Suppressor macrophage treated with lipopolysaccharide for 1 hour (primary cell): ENCODE results near the gene L3HYPDH.

Experiments
- DNase-seq, 3 donors: peaks; one replicate each; pipeline ENCODE4 v3.0.0-alpha.2; 2020 to 2022

Gene L3HYPDH

GRCh38 chr14:59483819-59484638 is at the start of gene L3HYPDH, which contains the start of gene JKAMP:
TSS of gene L3HYPDH (minus strand) at chr14:59484408. CDS start at chr14:59484316, 92 bp downstream.
TSS of gene JKAMP (plus strand) at chr14:59484517. CDS start at chr14:59484590, 73 bp downstream.
- peak; percentile 98 to 99 (median 99) for DNase-seq

GRCh38 chr14:59532419-59532818 is 48.2 kb upstream of the L3HYPDH start:
- no peak for DNase-seq

DNA sequence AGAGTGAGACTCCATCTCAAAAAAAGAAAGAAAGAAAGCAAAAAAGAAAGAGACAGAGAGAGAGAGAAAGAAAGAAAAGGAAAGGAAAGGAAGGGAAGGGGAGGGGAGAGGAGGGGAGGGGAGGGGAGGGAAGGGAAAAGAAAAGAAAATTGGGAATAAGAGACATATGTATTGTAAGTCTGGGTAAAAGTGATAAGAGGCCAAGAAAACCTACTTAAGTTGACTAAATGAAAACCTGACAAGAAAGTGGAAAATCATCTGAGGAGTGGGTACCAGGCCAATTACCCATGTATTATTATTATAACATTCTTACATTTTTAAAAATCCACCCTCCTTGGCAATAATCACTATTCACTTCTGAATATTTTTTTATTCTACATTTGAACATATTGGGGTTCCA is 46.1 kb upstream of the L3HYPDH start:
- no peak for DNase-seq

DNA sequence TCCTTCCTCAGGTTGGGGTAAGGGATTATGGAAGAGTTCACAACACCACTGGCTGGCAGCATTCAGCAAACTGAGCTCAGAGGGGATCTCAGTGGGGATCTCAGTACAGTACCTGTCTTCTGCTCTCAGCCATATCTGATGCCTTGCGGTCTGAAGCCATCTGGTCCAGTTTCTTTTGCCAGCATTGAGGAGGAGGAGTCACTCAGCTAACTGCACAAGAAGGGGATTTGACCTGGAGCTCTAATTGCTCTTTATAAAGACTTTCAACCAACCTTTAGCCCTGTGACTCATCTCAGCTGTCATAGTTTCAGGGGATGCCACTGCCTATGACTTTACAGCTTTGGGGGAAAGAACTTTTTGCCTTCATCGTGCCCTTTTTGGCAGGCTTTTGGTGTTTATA is 45.0 kb upstream of the L3HYPDH start:
- no peak for DNase-seq

GRCh38 chr14:59520224-59520623 is 36.0 kb upstream of the L3HYPDH start:
- no peak for DNase-seq

GRCh38 chr14:59511916-59512575 is 27.8 kb upstream of the L3HYPDH start:
- peak in 1 of 3 donors; percentile 13 for DNase-seq

GRCh38 chr14:59510966-59511365 is 26.8 kb upstream of the L3HYPDH start:
- DNase-seq = no peak

- DNase-seq = no peak
Observed at GRCh38 chr14:59510001-59510400, 25.8 kb upstream of the L3HYPDH start.

- DNase-seq = no peak
Observed at GRCh38 chr14:59509101-59509500, 24.9 kb upstream of the L3HYPDH start.

DNA sequence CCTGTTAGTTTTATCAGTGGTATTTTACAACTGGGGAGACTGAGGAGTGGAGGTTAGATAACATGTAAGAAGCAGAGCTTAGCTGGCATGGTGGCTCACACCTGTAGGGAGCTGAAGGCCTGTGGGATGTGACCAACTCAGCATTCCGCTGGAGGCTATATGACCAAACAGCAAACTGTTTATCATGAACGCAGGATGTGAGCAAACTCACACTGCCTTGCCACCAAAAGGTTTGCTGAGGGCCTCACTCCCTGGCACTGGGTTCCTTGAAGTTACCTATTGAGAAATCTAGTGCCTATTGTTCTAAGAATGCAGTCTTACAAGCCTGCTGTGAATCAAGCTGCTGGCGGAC is 23.5 kb upstream of the L3HYPDH start:
- DNase-seq = no peak

DNA sequence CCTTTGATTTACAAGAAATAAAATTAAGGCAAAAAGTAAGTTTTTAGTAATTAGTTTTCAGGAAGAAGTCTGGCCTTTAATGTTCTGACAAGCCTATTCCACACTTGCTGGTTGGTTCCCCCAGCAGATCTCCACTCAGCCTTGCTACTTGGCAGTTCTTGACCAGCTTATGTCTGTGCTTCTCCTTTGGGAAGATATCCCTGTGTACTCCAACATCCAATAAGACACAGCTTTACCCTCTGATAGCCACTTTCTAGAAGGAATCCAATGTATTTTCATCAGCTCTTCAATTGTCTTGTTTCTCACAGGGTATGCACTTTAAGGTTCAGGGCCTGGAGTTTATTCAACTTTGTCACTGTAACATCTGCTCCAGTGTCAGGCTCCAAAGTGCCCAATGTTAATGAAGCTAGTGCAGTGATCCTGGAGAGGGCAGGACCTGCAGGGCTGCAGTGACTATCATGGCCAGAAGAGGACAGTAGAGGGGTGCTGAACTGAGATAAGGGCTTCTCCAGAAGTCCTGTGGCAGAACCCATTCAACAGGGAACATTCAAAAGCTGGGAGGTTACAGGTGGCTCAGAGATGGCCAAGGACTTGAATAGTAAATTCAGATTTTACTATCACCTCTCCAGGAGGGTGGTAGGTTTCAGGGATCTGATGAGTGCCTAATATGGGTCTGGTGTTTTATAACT is 23.0 kb upstream of the L3HYPDH start:
- peak; percentile 59 to 68 (median 66) for DNase-seq

DNA sequence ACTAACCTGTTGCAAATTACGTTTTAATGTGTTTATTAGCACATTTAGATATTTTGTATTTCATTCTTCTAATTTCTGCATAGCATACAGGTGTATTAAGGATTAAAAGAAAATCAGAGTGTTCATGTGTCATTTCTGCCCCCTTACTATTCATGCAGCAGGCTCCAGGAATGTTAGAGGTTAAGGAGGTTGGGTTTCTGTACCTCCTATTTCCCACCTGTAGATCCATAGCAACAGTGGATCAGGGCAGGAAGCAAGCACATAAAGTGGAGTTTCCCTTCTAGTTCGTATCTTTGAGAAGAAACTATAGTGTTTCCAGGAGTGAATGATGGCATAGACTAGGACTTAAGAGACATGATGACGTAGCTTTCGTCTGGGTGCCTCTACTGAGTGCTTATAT is 19.0 kb upstream of the L3HYPDH start:
- no peak for DNase-seq

- DNase-seq = no peak
Observed at GRCh38 chr14:59500732-59501131, 16.5 kb upstream of the L3HYPDH start.

DNA sequence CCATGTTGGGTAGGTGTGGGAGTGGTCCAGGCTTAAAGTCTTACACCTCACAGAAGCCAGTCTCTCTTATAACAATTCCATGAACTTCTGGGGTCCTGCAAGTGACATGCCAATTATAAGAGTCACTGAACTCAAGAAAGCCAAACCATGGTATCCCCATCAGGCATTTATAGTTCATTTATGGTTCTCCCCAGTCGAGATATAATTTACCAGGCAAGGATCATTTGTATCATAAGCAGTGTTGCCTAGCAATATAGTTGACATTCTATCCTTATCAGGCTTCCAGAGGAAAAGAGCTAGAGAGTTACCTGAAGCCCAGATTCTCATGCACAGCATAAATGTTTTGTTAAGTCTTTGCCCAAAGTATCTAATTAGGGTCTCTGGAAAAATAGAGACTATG is 8.2 kb upstream of the L3HYPDH start:
- DNase-seq = no peak

- DNase-seq = no peak
Observed at GRCh38 chr14:59490756-59491155, 6.5 kb upstream of the L3HYPDH start.

GRCh38 chr14:59484639-59485175 is 499 bp upstream of the L3HYPDH start:
- DNase-seq = peak in 2 of 3 donors; percentile 36 to 38

DNA sequence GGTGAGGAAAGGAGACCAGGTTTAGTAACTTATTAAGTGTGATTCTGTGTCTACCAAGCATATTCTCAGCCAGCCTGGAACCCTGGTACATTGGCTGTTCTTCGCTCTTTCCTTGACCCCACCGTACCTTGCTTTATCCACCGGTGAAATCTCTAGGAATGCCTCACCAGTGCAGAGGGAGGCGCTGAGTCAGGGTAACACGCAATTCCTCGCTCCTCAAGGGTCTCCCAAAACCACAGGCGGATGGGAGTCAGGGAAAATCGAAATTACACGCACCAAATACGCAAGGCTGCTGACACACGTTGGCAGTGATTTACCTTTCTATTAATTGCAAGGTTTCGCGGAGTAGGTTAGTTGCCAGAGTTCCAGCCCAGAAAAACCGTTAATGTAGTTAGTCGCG is 845 bp downstream of the L3HYPDH start:
- DNase-seq = no peak

DNA sequence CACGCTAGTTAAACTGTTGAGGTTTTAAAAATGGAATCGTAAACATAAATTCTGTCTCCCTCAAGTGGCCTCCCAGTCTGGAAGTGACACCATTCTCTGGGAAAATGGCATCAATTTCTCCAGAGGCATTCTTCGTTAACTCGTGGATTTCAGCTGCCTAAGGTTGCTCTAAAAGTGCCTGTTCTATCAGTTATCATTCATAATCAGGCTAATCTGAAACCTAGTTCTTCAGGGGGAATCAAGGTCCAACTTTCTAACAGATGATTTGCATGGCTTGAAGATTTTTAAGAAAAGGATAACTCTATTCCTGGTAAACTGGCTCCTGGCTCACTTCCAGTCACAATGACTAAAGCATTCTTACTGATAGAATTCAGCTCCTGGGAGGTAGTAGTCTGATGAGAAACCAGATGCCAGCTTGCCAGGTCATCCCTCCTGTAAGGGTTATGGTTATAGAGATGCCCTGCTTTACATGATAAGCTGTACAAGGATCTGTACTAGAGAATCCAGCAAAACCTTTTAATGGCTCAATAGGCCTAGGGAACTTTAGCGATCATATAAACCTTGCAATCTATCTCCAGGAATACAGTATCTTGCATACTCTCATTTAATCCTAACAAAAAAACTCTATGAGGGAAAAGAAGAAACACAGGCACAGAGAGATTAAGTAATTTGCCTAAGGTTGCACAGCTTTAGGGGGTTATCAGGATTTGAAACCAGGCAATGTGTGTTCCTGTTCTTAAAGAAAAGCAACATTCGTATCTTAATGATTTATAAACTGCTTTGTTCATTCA is 1.5 kb downstream of the L3HYPDH start:
- peak in 2 of 3 donors; percentile 21 to 43 for DNase-seq

DNA sequence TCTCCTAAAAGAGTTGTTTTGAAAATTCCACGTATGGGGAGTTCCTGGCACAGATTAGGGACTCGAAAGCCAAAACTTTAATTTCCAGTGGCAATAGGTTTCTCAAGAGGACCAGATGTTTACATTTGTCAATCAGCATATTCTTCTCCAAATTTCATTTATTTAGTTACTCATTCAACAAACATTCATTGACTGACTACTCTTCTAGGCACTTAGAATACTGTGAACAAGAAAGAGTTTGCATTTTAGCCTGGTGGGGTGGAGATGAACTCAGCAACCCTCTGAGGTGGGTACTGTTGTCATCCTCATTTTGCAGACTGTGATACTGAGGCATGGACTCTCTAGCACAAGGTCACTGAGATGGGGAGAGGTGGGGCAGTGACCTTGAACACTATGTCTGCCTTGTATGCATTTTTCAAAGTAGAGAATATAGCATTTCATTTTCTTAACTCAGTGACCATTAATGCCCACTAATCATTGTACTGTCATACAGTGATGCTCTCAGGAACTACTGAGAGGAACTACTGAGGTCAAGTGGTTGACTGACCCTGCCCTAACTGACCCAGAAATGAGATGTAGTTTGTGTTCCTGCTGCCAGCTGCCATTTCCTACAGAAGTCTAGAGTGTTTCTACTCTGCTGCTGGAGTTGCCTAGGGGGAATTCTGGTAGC is 2.2 kb downstream of the L3HYPDH start:
- peak; percentile 21 to 46 (median 25) for DNase-seq

DNA sequence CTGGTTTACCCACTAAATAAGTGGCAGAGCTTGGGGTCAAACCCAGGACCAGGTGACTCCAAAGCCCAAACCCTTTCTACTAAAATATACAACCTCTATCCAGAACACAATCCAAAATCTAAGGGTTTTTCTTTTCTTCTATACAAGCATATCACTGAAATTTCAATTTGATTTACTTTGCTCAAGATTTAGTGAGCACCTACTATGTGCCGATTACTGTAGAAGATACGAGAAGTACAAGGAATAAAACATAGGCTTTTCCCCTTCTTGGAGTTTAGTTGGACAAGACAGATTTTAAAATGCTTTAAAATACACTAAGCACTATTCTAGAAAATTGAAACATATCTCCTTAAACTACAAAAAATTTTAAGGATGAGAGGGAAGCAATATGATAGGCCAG is 2.8 kb downstream of the L3HYPDH start:
- no peak for DNase-seq

DNA sequence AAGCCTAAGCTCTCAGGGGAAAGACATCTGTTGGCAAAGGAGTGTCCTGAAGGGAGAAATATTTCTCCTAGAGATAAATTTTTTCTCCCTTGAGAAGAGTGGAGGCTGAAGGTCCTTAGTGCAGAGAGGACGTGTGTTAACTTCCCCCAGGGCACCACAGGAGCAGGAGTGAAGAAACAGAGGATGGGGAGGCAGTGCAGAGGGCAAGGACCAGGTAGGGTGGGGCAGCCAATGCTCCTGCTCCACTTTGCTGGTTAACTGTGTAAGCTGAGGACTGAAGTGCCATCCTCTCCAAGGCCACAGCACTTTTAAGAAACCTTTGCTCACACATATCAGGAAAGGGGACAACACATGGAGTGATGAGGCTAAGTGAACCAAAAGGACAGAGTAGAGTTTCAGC is 4.0 kb downstream of the L3HYPDH start:
- no peak for DNase-seq

DNA sequence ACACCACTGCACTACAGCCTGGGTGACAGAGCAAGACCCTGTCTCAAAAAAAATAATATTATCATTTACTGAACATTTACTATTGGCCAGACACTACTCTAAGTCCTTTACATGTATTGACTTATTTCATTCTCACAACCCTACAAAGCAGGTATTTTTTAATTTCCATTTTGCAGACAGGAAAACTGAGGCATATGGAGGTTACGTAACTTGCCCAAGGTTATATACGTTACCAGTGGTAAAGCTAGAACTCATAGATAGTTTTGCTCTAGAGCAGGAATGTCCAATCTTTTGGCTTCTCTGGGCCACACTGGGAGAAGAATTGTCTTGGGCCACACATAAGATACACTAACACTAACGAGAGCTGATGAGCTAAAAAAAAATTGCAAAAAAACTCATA is 5.7 kb downstream of the L3HYPDH start:
- DNase-seq = no peak
